ACC112 (cell line): ENCODE results near the gene GTPBP3.
A peak's percentile ranks its signal among the peaks of the same experiment; 100 is the strongest.

ENCODE experiments used
- H2AFZ ChIP-seq: fragments of 200-600 bp; sonication (generic); one replicate; pipeline ENCODE4 v1.6.0; 2017; ENCODE audit warnings: antibody characterized with exemption, low read length; ENCODE audit not compliant: unreplicated experiment
- H3K27ac ChIP-seq: fragments of 200-600 bp; sonication (generic); 2 replicates; pipeline ENCODE4 v1.5.1; 2014; ENCODE audit warnings: low read depth, mild to moderate bottlenecking, antibody characterized with exemption, low read length, moderate library complexity
- H3K27me3 ChIP-seq: fragments of 200-600 bp; sonication (generic); 2 replicates; pipeline ENCODE4 v1.6.1; 2014; ENCODE audit warnings: mild to moderate bottlenecking, antibody characterized with exemption, low read length, moderate library complexity, mixed read lengths; ENCODE audit not compliant: insufficient read depth
- H3K36me3 ChIP-seq: fragments of 200-600 bp; sonication (generic); 2 replicates; pipeline ENCODE4 v1.6.1; 2016; ENCODE audit warnings: mild to moderate bottlenecking, antibody characterized with exemption, low read length, moderate library complexity, mixed read lengths; ENCODE audit not compliant: insufficient read depth
- H3K4me1 ChIP-seq: fragments of 200-600 bp; sonication (generic); one replicate; pipeline ENCODE4 v1.6.1; 2016; ENCODE audit warnings: low read length, mixed read lengths; ENCODE audit not compliant: insufficient read depth, unreplicated experiment, control insufficient read depth
- H3K4me3 ChIP-seq: fragments of 200-600 bp; sonication (generic); 2 replicates; pipeline ENCODE4 v1.5.1; 2014; ENCODE audit warnings: mild to moderate bottlenecking, low read depth, low read length
- H3K79me2 ChIP-seq: fragments of 200-600 bp; sonication (generic); one replicate; pipeline ENCODE4 v1.6.0; 2016; ENCODE audit warnings: low read length; ENCODE audit not compliant: control insufficient read depth, unreplicated experiment, insufficient read depth

GTPBP3 gene

GRCh38 chr19:17329366-17330261, 7.7 kb upstream of the GTPBP3 start:
- Histone ChIP-seq H3K4me3 (no peak overlapping the region), H2AFZ (no peak overlapping the region), H3K27me3 (no peaks in the 10 kb centered on the region), H3K4me1 (no peaks in the 10 kb centered on the region), H3K27ac (no peak overlapping the region), H3K36me3 (no peaks in the 10 kb centered on the region; the same call in 1 of the 2 replicates), H3K79me2 (no peaks in the 10 kb centered on the region)

- Histone ChIP-seq H3K4me1 (no peaks in the 10 kb centered on the region), H3K36me3 (no peaks in the 10 kb centered on the region; the same call in 1 of the 2 replicates), H3K27ac (no peak overlapping the region), H3K79me2 (no peaks in the 10 kb centered on the region), H3K4me3 (no peak overlapping the region), H2AFZ (no peak overlapping the region), H3K27me3 (no peaks in the 10 kb centered on the region)
Observed at GRCh38 chr19:17330262-17331044, 6.9 kb upstream of the GTPBP3 start.

GRCh38 chr19:17331045-17331558, 6.3 kb upstream of the GTPBP3 start:
- Histone ChIP-seq H3K27ac (no peak overlapping the region), H3K79me2 (no peaks in the 10 kb centered on the region), H3K36me3 (no peaks in the 10 kb centered on the region; the same call in 1 of the 2 replicates), H3K27me3 (no peaks in the 10 kb centered on the region), H3K4me1 (no peaks in the 10 kb centered on the region), H3K4me3 (no peak overlapping the region), H2AFZ (no peak overlapping the region)

GRCh38 chr19:17332360-17332676, 5.0 kb upstream of the GTPBP3 start:
- H3K79me2 ChIP-seq, result no peaks in the 10 kb centered on the region
- H3K4me3 ChIP-seq, result no peak overlapping the region
- H3K4me1 ChIP-seq, result no peaks in the 10 kb centered on the region
- no peaks in the 10 kb centered on the region for H3K27me3 ChIP-seq
- H3K36me3 ChIP-seq, result no peaks in the 10 kb centered on the region; the same call in 1 of the 2 replicates
- no peak overlapping the region for H2AFZ ChIP-seq
- no peak overlapping the region for H3K27ac ChIP-seq

- H2AFZ ChIP-seq, result no peak overlapping the region
- H3K27ac ChIP-seq, result no peak overlapping the region
- H3K27me3 ChIP-seq, result no peaks in the 10 kb centered on the region
- no peaks in the 10 kb centered on the region; the same call in 1 of the 2 replicates for H3K36me3 ChIP-seq
- H3K4me3 ChIP-seq, result no peak overlapping the region
- peaks cover 3% of the 10 kb centered on the region for H3K79me2 ChIP-seq
- H3K4me1 ChIP-seq, result no peaks in the 10 kb centered on the region
Observed at GRCh38 chr19:17332677-17333581, 4.4 kb upstream of the GTPBP3 start.

GRCh38 chr19:17333611-17334413, 3.5 kb upstream of the GTPBP3 start:
- Histone ChIP-seq H2AFZ (peak overlapping the region; percentile 65), H3K27me3 (no peaks in the 10 kb centered on the region), H3K4me3 (peak overlapping the region; percentile 80), H3K27ac (no peak overlapping the region), H3K79me2 (peaks cover 3% of the 10 kb centered on the region), H3K36me3 (no peaks in the 10 kb centered on the region; the same call in 1 of the 2 replicates), H3K4me1 (peaks cover 5% of the 10 kb centered on the region)

- Histone ChIP-seq H3K4me1 (peaks cover 5% of the 10 kb centered on the region), H3K36me3 (no peaks in the 10 kb centered on the region; the same call in 1 of the 2 replicates), H2AFZ (peak within 1 kb of the TSS; percentile 65)
Observed at GRCh38 chr19:17334414-17335409, 2.6 kb upstream of the GTPBP3 start, which contains the start of gene ANO8. ANO8 (minus strand) TSS chr19:17334855; CDS start chr19:17334670, 185 bp downstream.

GRCh38 chr19:17335575-17335974, 1.8 kb upstream of the GTPBP3 start:
- peaks cover 5% of the 10 kb centered on the region for H3K4me1 ChIP-seq

More at GRCh38 chr19:17334414-17335409, 2.6 kb upstream of the GTPBP3 start, which contains the start of gene ANO8:
- Histone ChIP-seq H3K4me3 (peak within 1 kb of the TSS; percentile 80), H3K27ac (no peak within 1 kb of the TSS), H3K79me2 (peaks cover 3% of the 10 kb centered on the region), H3K27me3 (no peaks in the 10 kb centered on the region)

More at GRCh38 chr19:17335575-17335974, 1.8 kb upstream of the GTPBP3 start:
- Histone ChIP-seq H3K27ac (no peak overlapping the region), H3K79me2 (peaks cover 3% of the 10 kb centered on the region), H3K36me3 (no peaks in the 10 kb centered on the region; the same call in 1 of the 2 replicates), H3K27me3 (no peaks in the 10 kb centered on the region), H2AFZ (no peak overlapping the region), H3K4me3 (no peak overlapping the region; the same call in 1 of the 2 replicates)
